ENCODE results near the gene LKAAEAR1. TPM values are rescaled to one million over a fixed set of nuclear protein-coding genes. Genes with fewer than 3 reads are reported as not detected.

The LKAAEAR1 gene
- total and polyA plus RNA-seq, 2 of the 13 experiments (the other 11 are each of a cell fraction or from before 2014, with no cell fraction given), result not detected

DNA sequence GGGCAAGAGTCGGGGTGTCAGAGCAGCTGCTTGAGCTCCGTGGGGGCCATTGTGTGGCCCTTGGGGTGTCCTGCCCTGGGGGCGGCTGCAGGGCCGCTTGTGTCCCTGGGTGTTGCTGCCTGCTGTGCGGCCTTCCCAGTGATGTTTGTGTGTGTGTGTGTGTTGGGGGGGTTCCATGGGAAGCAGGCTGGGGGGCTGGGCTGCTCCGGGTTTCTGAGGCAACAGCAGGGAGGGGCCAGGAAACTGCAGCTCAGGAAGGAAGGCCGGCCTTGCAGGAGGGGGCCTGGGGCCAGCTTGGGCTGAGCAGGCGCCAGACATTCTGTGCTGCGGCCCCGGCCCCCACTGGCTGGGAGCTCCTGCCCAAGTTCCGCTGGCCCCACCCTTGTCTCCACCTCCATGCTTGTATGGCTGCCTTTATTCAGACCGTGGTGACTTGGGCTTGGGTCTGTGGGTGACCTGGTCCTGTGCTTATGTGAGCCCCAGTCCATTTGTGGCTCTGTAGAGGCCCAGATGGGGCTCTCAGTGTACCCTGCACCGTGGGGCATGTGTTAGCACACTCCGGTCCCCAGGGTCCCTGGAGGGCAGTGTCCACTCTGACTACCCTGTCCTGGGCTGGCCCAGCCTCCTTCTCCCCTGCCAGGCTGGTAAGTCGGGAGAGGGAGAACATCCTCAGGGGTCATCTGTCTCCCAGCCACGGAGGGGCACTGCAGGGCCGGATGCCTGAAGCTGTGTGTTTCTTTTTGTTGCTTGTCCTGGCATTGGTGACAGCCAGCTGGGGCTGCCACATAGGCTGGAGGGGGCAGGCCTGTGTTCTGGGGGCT lies 30.1 kb downstream of the LKAAEAR1 start (continued):
- peak; percentile 87 for TF ChIP-seq YY1 (IDR thresholded peaks at IDR 0.05; ENCODE audit: insufficient read depth, insufficient replicate concordance, low read depth, low read length)
- TF ChIP-seq ZNF724P (CRISPR knock-in tag; IDR thresholded peaks at IDR 0.05; ENCODE audit: borderline replicate concordance), result peak; percentile 34; the same call in 1 of the 2 replicates
- no peak; the same call in 1 of the 2 replicates for TF ChIP-seq ZMYM2 (CRISPR knock-in tag; IDR thresholded peaks at IDR 0.05)
- TF ChIP-seq HOXA9 (CRISPR knock-in tag; IDR thresholded peaks at IDR 0.05; ENCODE audit: borderline replicate concordance), result no peak
- TF ChIP-seq ZFP36 (IDR thresholded peaks at IDR 0.05; ENCODE audit: borderline replicate concordance, low read depth, low read length, partially characterized antibody), result no peak
- TF ChIP-seq ZNF446 (CRISPR knock-in tag; IDR thresholded peaks at IDR 0.05), result no peak
- no peak for TF ChIP-seq AGO1 (IDR thresholded peaks at IDR 0.05; ENCODE audit: low read depth, low read length, poor library complexity, severe bottlenecking)
- TF ChIP-seq CHD4 (IDR thresholded peaks at IDR 0.05; ENCODE audit: borderline replicate concordance, low read length), result no peak
- no peak for TF ChIP-seq ZNF33B (CRISPR knock-in tag; IDR thresholded peaks at IDR 0.05)
- TF ChIP-seq ZNF33A (CRISPR knock-in tag; IDR thresholded peaks at IDR 0.05; ENCODE audit: borderline replicate concordance), result no peak
- TF ChIP-seq ESRRA (CRISPR knock-in tag; IDR thresholded peaks at IDR 0.05; ENCODE audit: low read depth), result no peak
- TF ChIP-seq MTA1 (CRISPR knock-in tag; IDR thresholded peaks at IDR 0.05; ENCODE audit: borderline replicate concordance), result peak; percentile 54; the same call in 1 of the 2 replicates
- TF ChIP-seq GATAD1 (CRISPR knock-in tag; IDR thresholded peaks at IDR 0.05), result peak; percentile 79
- TF ChIP-seq ZNF496 (CRISPR knock-in tag; IDR thresholded peaks at IDR 0.05; ENCODE audit: insufficient replicate concordance), result no peak
- TF ChIP-seq, protein P1, sequence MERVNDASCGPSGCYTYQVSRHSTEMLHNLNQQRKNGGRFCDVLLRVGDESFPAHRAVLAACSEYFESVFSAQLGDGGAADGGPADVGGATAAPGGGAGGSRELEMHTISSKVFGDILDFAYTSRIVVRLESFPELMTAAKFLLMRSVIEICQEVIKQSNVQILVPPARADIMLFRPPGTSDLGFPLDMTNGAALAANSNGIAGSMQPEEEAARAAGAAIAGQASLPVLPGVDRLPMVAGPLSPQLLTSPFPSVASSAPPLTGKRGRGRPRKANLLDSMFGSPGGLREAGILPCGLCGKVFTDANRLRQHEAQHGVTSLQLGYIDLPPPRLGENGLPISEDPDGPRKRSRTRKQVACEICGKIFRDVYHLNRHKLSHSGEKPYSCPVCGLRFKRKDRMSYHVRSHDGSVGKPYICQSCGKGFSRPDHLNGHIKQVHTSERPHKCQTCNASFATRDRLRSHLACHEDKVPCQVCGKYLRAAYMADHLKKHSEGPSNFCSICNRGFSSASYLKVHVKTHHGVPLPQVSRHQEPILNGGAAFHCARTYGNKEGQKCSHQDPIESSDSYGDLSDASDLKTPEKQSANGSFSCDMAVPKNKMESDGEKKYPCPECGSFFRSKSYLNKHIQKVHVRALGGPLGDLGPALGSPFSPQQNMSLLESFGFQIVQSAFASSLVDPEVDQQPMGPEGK (CRISPR knock-in tag; IDR thresholded peaks at IDR 0.05), result peak; percentile 100
- peak; percentile 62 for TF ChIP-seq PITX1 (CRISPR knock-in tag; IDR thresholded peaks at IDR 0.05)
- no peak for TF ChIP-seq NR3C1 (CRISPR knock-in tag; IDR thresholded peaks at IDR 0.05)
- 0 out of 2 replicates have a peak, but pooled peaks have one; percentile 64 for TF ChIP-seq MEIS1 (CRISPR knock-in tag; IDR thresholded peaks at IDR 0.05; ENCODE audit: borderline replicate concordance)
- peak; percentile 27; the same call in 1 of the 2 replicates for TF ChIP-seq ZSCAN31 (CRISPR knock-in tag; IDR thresholded peaks at IDR 0.05; ENCODE audit: low read depth)
- TF ChIP-seq ADNP (CRISPR knock-in tag; IDR thresholded peaks at IDR 0.05), result peak; percentile 47; the same call in 1 of the 2 replicates
- TF ChIP-seq SRF (IDR thresholded peaks at IDR 0.05; ENCODE audit: low read depth, low read length), result no peak
- TF ChIP-seq PPARG (CRISPR knock-in tag; conservative IDR thresholded peaks at IDR 0.05), result peak; percentile 70
- peak; percentile 97 for TF ChIP-seq ZNF614 (CRISPR knock-in tag; IDR thresholded peaks at IDR 0.05; ENCODE audit: borderline replicate concordance)
- TF ChIP-seq NRL (CRISPR knock-in tag; IDR thresholded peaks at IDR 0.05; ENCODE audit: borderline replicate concordance), result peak; percentile 87
- TF ChIP-seq, protein P2, sequence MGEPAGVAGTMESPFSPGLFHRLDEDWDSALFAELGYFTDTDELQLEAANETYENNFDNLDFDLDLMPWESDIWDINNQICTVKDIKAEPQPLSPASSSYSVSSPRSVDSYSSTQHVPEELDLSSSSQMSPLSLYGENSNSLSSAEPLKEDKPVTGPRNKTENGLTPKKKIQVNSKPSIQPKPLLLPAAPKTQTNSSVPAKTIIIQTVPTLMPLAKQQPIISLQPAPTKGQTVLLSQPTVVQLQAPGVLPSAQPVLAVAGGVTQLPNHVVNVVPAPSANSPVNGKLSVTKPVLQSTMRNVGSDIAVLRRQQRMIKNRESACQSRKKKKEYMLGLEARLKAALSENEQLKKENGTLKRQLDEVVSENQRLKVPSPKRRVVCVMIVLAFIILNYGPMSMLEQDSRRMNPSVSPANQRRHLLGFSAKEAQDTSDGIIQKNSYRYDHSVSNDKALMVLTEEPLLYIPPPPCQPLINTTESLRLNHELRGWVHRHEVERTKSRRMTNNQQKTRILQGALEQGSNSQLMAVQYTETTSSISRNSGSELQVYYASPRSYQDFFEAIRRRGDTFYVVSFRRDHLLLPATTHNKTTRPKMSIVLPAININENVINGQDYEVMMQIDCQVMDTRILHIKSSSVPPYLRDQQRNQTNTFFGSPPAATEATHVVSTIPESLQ (CRISPR knock-in tag; conservative IDR thresholded peaks at IDR 0.05), result no peak

All from HepG2 (cell line).